Measurements from ENCODE around the gene BRIP1.
"Not testable (repeated sequence)": the region's sequence is repeated elsewhere in the genome, so short reads cannot be mapped to it uniquely, and the experiment has no call there.

Gene BRIP1

GRCh38 chr17:61699694-61700093 is 163.6 kb downstream of the BRIP1 start:
- no peak for DNase-seq (ENCODE audit: low read depth, low spot score)

- no peak for DNase-seq (ENCODE audit: low read depth, low spot score)
Observed at GRCh38 chr17:61699032-61699431, 164.3 kb downstream of the BRIP1 start.

- DNase-seq (ENCODE audit: low read depth, low spot score), result no peak
Observed at GRCh38 chr17:61698244-61698643, 165.1 kb downstream of the BRIP1 start.

- no peak for DNase-seq (ENCODE audit: low read depth, low spot score)
Observed at GRCh38 chr17:61695779-61696337, 167.5 kb downstream of the BRIP1 start.

- no peak for DNase-seq (ENCODE audit: low read depth, low spot score)
Observed at GRCh38 chr17:61694095-61694494, 169.2 kb downstream of the BRIP1 start.

- no peak for DNase-seq (ENCODE audit: low read depth, low spot score)
Observed at GRCh38 chr17:61689610-61690180, 173.6 kb downstream of the BRIP1 start.

- DNase-seq (ENCODE audit: low read depth, low spot score), result no peak
Observed at GRCh38 chr17:61687769-61688168, 175.6 kb downstream of the BRIP1 start.

GRCh38 chr17:61686113-61686512 is 177.2 kb downstream of the BRIP1 start:
- DNase-seq (ENCODE audit: low read depth, low spot score), result no peak

GRCh38 chr17:61684818-61685217 is 178.5 kb downstream of the BRIP1 start:
- no peak for DNase-seq (ENCODE audit: low read depth, low spot score)

- DNase-seq (ENCODE audit: low read depth, low spot score), result no peak
Observed at GRCh38 chr17:61684172-61684571, 179.2 kb downstream of the BRIP1 start.

GRCh38 chr17:61683466-61683865 is 179.9 kb downstream of the BRIP1 start:
- DNase-seq (ENCODE audit: low read depth, low spot score), result no peak

- DNase-seq (ENCODE audit: low read depth, low spot score), result no peak
Observed at GRCh38 chr17:61680921-61681320, 182.4 kb downstream of the BRIP1 start.

GRCh38 chr17:61678339-61678738 is 185.0 kb downstream of the BRIP1 start:
- DNase-seq (ENCODE audit: low read depth, low spot score), result no peak

- not testable (repeated sequence) for DNase-seq (ENCODE audit: low read depth, low spot score)
Observed at GRCh38 chr17:61677150-61677811, 186.0 kb downstream of the BRIP1 start.

GRCh38 chr17:61676522-61676921 is 186.8 kb downstream of the BRIP1 start:
- not testable (repeated sequence) for DNase-seq (ENCODE audit: low read depth, low spot score)

- not testable (repeated sequence) for DNase-seq (ENCODE audit: low read depth, low spot score)
Observed at GRCh38 chr17:61674609-61675008, 188.7 kb downstream of the BRIP1 start.

GRCh38 chr17:61673019-61673897 is 190.1 kb downstream of the BRIP1 start:
- not testable (repeated sequence) for DNase-seq (ENCODE audit: low read depth, low spot score)

- no peak for DNase-seq (ENCODE audit: low read depth, low spot score)
Observed at GRCh38 chr17:61672140-61672539, 191.2 kb downstream of the BRIP1 start.

- no peak for DNase-seq (ENCODE audit: low read depth, low spot score)
Observed at GRCh38 chr17:61670691-61671090, 192.6 kb downstream of the BRIP1 start.

GRCh38 chr17:61669522-61669921 is 193.8 kb downstream of the BRIP1 start:
- DNase-seq (ENCODE audit: low read depth, low spot score), result no peak

- no peak for DNase-seq (ENCODE audit: low read depth, low spot score)
Observed at GRCh38 chr17:61668486-61668885, 194.8 kb downstream of the BRIP1 start.

- DNase-seq (ENCODE audit: low read depth, low spot score), result not testable (repeated sequence)
Observed at GRCh38 chr17:61666406-61667088, 196.8 kb downstream of the BRIP1 start.

All from smooth muscle cell of the brain vasculature (primary cell).